Head of caudate nucleus (tissue), 42 donors: ENCODE data around the gene AATK.

Experiments
- DNase-seq, 42 donors: peaks; one replicate each; pipeline versions ENCODE4 v3.0.0 to v3.0.0-alpha.2; 2020 to 2021; ENCODE audit warnings: mixed read lengths in 7 of 42
- intact Hi-C: fragments of 100-400 bp; cut with DNase I; formaldehyde crosslinking; loops from one replicate; pipeline ENCODE4 v1.15.0; 2022

The AATK gene

DNA sequence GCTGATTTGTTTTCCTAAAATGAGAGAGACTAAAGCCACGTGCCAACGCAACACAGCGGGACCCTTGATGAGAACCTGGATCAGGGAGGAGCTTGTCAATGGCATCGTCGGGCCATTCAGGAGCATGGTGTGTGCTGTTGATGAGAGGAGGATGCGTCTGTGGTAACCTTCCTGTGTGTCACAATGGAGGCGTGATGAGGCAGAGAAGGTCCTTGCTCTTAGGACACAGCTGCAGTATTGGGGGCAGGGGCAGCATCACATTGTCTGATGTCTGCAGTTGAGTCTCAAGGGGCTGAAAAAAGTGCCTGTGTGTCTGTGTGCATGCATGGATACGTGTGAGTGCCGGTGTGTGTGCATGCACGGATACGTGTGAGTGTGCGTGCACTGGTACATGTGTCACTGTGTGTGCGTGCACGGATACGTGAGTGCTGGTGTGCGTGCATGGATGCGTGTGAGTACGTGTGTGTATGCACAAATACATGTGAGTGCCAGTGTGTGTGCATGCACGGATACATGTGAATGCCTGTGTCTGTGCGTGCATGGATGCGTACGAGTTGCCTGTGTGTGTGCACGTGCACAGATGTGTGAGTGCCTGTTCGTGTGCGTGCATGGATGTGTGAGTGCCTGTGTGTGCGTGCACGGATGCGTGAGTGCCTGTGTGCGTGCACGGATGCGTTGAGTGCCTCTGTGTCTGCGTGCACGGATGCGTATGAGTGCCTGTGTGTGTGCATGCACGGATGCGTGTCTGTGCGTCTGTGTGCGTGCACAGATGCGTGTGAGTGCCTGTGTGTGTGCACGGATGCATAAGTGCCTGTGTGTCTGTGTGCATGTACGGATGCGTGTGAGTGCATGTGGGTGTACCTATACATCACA, 91.8 kb downstream of the AATK start:
- intact Hi-C loops: no loop called here
- DNase-seq: no peak

DNA sequence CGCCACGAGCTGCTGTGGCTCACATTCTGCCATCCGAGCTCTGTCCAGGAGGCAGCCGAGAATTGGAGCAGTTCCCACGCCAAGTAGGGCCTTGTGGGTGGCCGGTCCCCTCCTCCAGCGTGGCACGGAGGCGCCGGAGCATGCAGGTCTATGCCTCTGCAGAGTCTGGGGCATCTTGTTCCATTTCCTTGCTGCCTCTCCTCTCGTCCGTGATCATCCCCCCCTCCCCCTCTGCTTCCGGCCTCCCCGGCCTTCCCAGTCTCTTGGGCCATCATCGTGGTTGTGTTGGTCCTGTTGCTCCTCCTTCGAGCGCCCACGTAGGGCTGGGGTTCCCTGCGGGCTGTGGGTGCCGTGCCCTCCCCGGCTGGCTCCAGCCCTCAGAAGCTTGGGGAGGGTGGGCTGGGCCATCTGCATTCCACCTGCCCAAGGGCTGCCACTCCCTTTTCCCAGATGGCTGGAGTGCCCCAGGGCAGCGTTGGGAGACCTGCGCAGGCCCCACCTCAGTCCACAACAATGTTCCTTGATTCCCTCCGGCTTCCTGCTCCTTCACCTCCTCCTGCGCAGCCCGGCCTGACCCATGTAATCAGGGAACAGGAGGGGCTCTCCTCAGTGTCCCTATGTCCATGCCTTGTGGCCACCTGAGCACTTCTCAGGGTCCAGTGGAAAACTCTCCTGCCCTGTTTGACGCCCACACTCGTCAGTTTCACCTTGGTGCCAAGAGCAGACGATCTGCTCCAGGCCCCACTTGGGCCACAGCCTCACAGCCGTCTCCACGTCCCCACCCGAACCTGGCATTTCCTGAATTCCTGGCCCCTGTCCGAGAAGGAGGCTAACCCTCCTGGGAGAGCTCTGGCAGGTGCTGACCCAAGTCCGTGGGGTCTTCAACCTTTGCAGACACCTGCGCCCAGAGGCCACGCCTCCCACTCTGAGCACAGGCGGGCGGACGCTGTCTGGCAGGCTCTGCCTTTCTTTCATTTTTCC, 94.0 kb downstream of the AATK start:
- intact Hi-C loops: no loop called here
- no peak for DNase-seq

DNA sequence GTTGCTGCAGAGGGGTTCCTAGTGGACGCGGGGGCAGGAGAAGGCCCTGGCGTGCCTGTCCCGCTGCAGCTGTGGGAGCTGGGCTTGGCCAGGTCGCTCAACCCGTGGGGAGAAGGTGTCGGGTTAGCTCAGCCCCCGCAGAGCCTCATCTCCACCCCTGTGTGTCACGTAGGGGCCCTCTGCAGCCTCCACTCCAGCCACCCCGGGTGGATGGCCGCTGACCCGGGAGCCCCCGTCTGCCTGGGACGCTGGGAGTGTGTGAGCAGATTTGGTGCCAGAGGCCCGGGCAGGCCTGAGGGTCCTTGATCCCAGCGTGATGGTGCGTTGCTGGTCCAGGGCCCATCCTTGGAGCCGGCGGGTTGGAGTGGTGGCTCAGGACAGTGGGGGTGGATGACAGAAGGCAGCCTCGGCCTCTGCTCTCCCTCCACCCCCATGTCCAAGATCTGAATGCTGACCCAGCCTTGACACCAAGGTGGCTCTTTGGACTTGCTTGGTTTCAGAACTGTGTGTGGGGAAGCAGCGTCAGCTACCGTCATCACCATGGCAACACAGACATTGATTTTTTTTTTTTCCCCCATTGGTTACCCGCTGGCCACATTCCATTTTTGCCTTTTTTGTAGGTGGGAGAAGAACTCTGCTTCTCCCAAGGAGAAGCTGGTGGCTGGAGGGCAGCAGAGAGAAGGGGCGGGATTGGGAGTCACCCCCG, 95.3 kb downstream of the AATK start:
- intact Hi-C loops: no loop called here
- DNase-seq: no peak

DNA sequence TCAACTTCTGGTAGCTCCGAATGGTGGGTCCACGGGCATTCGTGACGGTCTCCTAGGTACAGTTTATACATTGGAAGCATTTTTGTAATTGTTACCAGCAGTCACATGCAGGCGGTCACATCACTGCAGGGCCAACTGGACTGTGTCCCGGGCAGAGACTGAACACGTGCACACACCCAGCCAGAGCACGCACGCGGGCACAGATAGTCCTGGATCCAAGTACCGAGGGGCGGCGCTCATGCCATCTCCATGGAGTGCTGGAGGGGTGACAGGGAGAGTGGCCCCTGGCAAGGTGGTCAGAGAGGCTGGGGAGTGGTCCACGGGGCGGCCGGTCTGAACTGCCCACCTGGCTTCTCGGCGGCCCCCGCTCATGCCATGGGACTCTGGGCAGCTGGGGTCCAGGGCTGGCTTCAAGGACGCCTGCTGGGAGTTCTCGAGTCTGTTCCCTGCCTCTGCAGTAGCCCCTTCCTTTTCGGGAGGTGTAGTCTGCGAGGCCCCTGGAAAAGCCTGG, 96.8 kb downstream of the AATK start:
- intact Hi-C loops: no loop called here
- no peak for DNase-seq

DNA sequence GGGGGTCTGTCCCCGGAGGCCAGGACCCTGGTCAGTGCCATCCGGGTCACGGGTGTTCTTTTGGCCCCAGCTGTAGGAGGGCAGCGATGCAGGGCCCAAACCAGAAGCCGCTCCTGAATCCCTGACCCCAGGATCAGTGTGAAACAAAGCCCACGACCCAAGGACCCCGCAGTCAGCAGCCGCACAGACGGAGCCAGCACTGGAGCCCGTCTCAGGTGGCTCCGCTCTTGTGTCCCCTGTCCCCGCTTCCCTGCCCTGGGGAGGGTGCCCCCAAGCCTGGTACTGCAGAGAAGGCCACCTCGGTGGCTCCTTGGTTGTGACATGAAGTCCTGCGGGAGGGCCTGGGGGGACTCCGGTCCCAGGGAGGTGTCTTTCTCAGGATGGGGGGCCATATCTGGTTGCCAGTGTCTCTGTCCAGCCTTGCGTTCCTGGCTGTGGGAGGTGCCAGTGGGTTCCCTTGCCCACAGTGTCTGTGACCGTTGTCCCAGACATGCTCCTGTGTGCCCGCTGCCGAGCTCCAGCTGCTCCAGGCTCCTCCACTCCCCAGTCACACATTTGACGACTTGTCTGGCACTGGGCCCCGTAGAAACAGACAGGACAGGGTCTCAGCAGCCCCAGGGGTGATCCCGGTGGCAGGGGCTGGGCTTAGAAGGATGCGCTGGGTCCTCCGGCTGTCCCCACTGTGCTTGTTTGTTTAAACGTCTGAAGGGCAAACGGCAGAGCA, 97.4 kb downstream of the AATK start:
- DNase-seq: no peak

DNA sequence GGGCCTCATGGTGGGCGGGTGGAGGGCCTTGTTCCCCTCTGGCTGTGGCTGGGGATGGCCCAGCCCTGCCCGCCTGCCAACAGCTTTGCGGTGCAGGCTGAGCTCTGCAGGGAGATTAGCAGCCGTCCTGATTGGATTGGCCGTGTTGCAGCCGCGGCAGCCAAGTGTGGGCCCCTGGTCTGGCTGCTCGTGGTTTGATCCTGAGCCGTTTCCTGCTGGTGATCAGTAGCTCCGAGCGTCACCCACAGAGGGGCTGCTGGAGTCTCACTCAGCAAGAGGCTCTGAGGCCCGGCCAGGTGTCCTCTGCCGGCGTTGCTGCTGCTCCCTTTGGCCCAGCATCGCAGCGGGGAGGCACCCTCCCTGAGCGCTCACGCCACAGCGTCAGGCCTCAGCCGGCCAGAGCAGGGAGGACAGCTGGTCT, 98.6 kb downstream of the AATK start:
- intact Hi-C loops: no loop called here
- no peak for DNase-seq

More for the DNA sequence above, 97.4 kb downstream of the AATK start:
- intact Hi-C loops: no loop called here
